ENCODE measurements around the gene BBS12.
A peak's percentile ranks its signal among the peaks of the same experiment; 100 is the strongest.

BBS12 gene

GRCh38 chr4:122716825-122717448 lies 15.6 kb upstream of the BBS12 start:
- peak; percentile 83 for DNase-seq

- no peak for DNase-seq
Observed at GRCh38 chr4:122718281-122718680, 14.2 kb upstream of the BBS12 start.

GRCh38 chr4:122722256-122722655 lies 10.2 kb upstream of the BBS12 start:
- DNase-seq = no peak

GRCh38 chr4:122728856-122729255 lies 3.6 kb upstream of the BBS12 start:
- DNase-seq = no peak

DNA sequence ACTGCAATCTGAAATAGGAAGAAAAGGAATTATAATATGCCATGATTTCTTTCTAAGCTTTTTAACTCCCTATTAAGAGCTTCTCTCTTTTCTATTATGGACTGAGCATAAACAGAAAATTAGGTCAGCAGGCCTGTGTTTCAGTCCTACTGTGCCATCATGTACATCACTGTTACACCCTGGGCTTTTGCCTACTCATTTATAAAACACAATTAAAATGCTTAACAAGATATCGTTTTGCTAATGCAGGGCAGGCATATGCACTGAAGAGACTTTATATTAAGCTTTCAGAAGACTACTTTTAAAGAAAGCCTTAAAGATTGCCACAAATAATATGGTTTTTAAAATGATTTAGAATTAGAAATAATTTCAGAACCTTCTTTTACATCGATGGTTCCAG lies 828 bp upstream of the BBS12 start:
- no peak for DNase-seq

- no peak for DNase-seq
Observed at GRCh38 chr4:122733787-122734120, 1.2 kb downstream of the BBS12 start.

DNA sequence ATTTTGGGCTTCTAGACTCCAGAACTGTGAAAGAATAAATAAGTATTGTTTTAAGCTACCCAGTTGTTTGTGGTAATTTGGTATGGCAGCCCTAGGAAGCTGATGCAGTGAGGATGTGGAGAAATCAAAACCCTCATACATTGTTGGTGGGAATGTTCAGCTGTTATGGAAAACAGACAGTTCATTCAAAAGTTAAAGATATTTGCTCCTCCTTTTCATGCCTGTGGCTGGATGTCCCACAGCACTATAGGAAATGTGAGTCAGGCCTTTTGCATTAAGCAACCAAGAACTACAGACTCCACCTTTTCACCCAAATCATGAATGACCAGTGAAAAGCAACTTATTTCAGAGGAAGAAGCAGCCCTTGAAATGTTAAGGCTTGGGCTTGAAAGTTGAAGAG lies 6.7 kb downstream of the BBS12 start:
- no peak for DNase-seq

GRCh38 chr4:122742933-122743829 lies 10.7 kb downstream of the BBS12 start:
- DNase-seq = no peak

DNA sequence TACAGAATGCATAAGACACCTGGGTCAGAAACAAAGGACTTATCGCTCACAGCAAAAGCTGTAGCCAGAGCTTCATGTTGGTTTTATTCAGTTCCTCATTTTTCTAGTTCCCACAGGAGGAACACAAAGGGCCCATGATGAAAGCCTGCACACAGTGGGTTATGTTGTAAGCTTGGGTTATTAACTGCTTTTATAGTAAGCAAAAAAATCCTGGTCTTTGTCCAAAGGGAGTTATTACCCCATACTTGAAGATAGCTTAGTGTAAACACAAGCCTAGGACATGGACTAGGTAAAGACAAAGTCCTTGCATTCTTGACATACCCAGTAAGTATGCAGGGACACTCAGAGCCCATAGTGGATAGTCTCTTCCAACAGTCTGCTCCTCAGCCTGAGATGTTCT lies 11.7 kb downstream of the BBS12 start:
- no peak for DNase-seq

DNA sequence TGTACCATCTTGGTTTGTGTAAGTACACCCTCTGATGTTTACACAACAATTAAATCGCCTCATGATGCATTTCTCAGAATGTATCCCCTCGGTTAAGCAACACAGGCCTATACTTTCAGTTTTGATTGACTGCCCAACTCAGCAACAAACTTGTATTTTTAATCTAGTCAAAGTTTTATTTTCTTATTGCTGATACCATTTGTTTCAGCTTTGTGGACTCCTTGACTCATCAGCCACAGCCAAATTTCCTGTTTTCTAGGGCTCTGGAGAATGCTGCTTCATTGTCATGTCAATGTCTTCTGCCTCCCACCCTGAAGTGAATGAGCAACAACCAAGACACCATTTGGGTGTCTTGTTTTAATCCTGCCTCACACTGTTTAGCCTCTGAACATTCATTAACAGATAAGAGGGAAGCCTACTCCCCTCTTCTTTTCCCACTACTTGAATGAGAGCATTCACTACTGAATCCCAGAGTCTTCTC lies 14.0 kb downstream of the BBS12 start:
- no peak for DNase-seq

DNA sequence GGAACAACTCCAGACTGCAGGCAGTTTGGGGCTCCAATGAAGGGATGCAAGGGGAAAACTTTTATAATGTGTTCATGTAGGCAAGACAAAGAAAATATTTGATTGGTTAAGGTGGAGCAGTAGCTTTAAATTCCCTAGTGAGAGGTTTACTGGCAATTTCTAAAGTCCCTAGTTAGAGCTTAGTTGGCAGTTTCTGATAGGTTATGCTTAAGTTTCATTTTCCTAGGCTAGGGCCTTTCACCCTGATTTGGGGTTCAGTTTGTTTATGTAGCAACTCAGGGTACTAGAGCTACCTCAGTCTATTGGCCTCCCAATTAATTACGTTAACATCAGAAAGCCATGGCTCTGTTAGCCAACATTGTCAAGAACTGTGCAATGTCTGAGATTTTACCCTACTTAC lies 14.6 kb downstream of the BBS12 start:
- DNase-seq = no peak

DNA sequence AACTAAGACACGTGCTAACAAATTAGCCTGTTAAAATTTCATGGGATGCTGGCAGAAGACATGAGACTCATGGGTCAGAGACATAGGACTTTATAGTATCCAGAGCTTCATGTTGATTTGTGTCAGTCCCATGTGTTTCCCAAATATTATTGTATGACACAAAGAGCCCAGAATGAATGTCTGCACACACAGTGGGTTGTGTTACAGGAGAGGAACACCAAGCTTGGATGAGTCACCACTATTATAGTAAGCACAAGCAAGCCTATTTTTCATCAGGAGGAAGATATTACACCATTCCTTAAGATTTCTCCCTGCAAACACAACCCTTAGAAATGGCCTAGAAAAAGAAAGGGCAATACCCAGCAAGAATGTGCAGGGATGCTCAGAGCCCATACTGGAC lies 15.4 kb downstream of the BBS12 start:
- no peak for DNase-seq

DNA sequence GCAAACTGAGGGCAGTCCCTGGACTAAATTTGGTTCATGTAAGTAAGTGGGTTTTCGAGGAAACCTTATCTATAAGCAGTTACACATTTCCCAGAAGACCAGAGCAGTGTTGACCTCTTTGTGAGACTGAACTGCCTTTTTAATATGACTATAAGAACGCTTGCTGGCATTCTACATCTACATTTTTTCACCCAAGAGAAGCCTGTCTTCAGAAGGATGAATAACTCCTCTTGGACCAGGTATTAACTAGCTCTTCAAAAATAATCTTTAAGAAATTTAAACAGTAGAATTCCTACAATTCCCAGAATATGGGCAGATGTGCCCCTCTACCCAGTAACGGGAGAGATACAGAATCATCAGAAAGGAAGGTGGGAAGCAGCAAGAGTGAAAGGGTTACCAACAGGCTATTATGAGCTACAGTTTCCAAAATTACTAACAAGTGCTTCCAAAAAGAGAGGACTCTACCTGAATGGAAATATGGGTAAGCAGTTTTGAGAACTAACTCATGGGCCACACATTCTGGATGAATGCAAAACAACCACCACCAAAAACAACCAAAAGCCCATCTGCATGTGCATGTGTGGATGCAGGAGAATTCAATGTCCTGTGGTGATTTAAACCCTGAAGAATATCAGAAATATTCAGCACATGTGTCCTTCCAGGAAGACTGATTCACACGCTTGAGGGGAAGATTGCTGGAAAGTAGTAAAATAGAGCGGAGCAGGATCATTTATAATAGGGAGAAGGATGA lies 17.4 kb downstream of the BBS12 start:
- no peak for DNase-seq

- no peak for DNase-seq
Observed at GRCh38 chr4:122755675-122756074, 23.2 kb downstream of the BBS12 start.

GRCh38 chr4:122758033-122758432 lies 25.5 kb downstream of the BBS12 start:
- no peak for DNase-seq

- DNase-seq = no peak
Observed at GRCh38 chr4:122759639-122760310, 27.3 kb downstream of the BBS12 start.

GRCh38 chr4:122762520-122762919 lies 30.0 kb downstream of the BBS12 start:
- no peak for DNase-seq

GRCh38 chr4:122762966-122763716 lies 30.6 kb downstream of the BBS12 start:
- DNase-seq = no peak

- DNase-seq = no peak
Observed at GRCh38 chr4:122764071-122764820, 31.7 kb downstream of the BBS12 start.

DNA sequence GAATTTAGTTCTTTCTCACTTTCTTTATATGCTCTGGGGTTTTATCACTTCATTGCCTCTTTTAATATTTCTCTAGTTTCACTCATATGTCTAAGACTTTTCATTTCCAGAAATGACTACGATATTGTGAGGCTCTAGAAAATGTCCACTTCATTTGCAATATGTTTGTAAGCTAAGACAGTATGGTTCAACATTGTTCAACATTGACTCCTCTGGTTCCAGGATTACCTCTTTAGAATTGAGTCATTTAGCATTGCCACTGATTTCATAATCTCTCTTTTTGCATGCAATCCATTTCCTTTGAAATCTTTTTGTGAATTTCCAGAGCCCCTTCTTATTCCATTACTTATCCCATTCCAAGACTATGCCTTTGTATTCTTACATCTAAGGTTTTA lies 32.3 kb downstream of the BBS12 start:
- no peak for DNase-seq

GRCh38 chr4:122765692-122766352 lies 33.3 kb downstream of the BBS12 start:
- DNase-seq = no peak

Data from activated CD8-positive, alpha-beta memory T cell treated with anti-CD3 and anti-CD28 coated beads for 24 hours (primary cell).